ENCODE data around the gene METTL4.
A peak's percentile ranks its signal among the peaks of the same experiment; 100 is the strongest.
"Not testable (repeated sequence)": the region's sequence is repeated elsewhere in the genome, so short reads cannot be mapped to it uniquely, and the experiment has no call there.

METTL4 gene

GRCh38 chr18:2559249-2559648 is 12.1 kb downstream of the METTL4 start:
- no peak for DNase-seq

DNA sequence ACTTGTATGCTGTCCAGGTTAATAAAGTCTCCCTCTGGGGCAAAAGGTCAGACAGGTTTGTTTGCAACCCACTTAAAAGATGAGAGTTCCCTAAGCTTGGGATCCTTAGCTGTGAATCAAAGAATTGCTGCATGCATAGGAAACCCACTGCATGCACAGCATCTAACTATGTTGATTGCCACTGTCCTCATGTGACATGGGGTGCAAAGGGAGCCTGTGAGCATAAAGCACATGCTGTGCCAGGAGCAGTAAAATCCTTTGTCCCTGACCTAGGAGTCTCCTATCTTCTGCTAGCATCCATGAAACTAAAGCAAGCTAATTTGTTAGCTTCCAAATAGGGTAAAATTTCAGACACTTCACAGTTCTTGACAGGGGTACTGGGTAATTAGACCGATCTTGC is 13.8 kb downstream of the METTL4 start:
- no peak for DNase-seq

GRCh38 chr18:2555895-2556294 is 15.4 kb downstream of the METTL4 start:
- no peak for DNase-seq

- no peak for DNase-seq
Observed at GRCh38 chr18:2554696-2555095, 16.6 kb downstream of the METTL4 start.

- no peak for DNase-seq
Observed at GRCh38 chr18:2551425-2551824, 19.9 kb downstream of the METTL4 start.

DNA sequence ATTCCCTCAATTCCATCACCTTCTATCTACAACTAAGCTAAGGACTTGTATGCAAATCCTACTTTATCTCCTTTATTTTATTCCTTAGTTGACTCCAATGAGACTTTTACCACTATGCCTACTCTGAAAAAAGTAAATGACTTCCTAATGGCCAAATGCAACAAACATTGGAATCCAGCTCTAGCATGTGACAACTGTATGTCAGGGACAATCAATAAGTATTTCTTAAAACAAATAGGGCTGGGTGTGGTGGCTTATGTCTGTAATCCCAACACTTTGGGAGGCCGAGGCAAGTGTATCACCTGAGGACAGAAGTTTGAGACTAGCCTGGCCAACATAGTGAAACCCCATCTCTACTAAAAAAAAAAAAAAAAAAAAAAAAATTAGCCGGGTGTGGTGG is 21.8 kb downstream of the METTL4 start:
- no peak for DNase-seq

DNA sequence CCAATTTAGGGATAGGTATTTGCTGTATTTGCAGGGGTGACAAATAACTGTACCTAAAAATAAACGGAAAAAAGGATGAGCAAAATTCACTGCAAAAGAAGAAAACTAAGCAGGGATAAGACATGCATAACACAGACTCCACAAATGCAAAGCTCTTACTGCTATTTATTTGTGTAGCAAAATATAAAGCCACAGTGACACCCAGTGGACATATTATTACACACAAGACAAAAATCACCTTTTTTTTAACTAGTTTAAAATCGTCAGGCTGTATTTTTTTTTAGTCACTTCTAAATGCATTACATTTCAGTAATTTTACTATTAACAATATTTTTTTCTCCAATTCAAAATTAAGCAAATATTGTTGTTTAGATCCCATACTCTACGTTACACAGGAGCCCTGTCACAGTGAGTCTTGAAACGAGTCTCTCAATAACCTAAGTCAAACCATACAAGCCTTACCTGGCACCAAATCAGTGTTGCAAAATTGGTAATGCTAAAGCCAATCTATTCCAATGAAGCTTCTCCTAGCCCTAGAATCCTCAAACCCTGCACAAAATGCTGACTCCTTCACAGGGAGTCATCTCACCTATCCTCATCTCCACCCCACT is 23.7 kb downstream of the METTL4 start:
- DNase-seq: peak; percentile 68

GRCh38 chr18:2545155-2545554 is 26.1 kb downstream of the METTL4 start:
- no peak for DNase-seq

DNA sequence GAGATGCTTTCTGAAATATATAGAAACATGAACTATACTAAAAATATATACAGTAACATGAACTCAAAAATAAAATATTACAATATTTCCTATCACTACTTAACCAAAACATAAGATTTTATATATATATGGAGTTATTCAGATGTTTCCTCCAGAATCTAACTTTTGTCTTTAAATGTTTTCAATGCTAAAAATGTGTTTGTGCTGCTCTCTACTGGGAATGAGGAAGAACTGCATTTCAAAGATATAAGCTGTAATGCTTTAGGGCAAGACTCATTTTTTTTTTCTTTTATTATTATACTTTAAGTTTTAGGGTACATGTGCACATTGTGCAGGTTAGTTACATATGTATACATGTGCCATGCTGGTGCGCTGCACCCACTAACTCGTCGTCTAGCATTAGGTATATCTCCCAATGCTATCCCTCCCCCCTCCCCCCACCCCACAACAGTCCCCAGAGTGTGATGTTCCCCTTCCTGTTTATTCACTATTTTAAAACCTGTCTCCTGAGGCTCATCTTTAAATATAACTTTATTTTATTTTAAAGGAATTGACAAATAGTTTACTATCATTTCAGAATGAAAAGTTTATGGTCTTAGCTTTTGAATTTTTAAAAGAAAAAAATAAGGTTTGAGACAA is 29.3 kb downstream of the METTL4 start:
- peak; percentile 16 for DNase-seq

DNA sequence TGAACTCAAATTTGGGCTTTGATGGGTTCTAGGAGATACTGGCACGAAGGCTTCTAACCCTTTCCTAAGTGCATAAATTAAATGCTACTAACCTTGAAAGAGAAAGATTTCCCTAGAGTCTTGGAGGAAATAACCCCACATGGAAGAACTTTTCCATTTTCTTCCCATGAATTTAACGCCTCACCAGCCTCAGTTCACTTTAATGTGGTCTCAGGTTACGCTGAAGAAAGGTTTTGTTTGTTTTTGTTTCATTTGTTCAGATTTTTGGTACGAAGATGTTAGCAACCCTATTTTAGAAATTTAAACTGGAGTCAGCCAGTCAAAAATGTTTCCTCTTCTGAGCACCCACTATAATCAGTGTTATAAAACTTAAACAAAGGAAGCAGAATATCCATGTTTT is 30.7 kb downstream of the METTL4 start:
- no peak for DNase-seq

DNA sequence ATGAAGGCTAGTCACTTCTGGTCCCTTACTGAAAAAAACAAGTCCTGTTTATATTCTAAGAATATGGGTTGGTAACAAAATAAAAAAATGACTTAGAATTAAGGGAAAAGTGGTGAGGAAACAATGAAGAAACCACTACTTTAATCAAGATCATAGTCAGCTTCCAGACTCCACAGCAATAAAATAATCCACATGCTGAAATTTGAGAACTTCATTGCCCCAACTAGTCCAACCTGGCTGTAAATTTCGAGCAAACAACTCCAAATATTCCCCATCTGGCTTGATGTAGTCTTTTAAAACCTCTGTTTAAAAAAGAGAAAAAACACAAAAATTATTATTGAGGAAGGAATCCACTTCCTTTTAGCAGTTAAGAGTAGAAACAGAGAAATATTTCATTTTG is 32.5 kb downstream of the METTL4 start:
- DNase-seq: no peak

DNA sequence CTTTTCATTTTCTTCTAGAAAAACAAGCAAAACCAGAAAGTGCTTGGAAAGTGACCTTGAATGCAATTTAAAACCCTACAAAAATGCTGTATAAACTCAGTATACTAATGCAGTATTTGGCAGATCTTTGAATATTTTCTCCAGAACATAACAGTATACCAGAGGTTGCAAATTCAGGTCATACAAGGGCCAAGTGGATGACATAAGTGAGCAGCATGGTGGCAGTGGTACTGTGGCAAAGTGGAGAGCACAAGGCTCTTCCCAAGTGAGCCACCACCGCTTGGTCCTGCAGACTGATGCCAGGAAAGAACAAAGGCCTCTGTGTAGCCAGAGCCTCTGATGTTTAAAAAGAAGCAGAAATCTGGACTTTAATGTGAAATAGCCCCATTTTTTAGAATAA is 33.1 kb downstream of the METTL4 start:
- DNase-seq: no peak

DNA sequence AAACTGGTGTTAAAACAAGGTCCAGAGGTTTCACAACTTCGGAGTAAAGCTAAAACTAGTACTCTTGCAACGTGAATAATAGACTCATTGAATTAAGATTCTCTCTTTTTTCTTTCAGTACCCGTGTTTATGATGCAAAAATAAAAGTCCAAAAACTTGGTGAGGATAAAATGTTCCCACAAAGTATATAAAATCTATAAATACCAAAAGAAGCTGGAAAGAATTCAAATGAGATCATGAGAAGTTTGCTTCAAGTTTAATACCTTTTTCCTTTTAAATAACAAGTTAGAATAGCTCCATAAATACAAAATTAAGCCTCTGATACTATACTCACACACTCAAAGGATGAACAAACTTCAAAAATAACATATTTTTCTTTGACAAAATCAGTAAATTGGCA is 34.0 kb downstream of the METTL4 start:
- no peak for DNase-seq

DNA sequence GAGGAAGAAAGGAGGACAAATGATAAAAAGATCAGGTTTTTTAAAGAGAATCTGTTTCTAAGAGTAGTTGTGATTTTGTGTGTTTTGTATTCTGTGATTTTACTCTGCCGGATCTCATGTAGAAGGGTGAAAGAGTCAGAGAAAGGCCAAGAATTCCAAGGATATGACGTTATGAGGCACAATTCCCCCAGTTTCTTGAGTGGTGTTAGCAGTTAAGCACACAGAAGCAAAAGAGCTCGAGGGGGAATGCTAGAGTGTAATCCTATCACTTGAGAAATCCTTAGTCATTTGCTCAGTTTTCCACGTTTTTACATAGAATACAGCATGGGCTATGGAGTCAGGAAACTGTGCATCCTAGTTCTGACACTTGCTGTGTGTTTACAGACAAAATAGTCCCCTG is 34.8 kb downstream of the METTL4 start:
- DNase-seq: no peak

DNA sequence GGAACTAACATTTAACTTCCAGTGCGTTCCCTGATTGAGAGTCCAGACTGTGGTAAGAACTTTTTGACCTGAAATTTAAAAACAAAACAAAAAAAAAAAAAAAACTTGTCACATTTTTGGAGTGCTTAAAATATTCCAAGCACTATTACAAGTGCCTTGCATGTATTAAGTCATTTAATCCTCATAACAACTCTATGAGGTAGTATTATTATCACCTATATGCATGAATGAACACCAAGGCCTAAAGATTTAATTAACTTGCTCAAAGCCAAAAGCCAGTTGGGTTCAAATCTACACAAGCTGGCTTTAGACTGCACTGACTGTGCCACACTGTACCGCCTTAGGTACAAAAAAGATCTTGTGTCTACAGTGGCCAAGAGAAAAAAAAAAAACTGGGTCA is 35.2 kb downstream of the METTL4 start:
- no peak for DNase-seq

- DNase-seq: no peak
Observed at GRCh38 chr18:2535419-2535910, 35.8 kb downstream of the METTL4 start.

DNA sequence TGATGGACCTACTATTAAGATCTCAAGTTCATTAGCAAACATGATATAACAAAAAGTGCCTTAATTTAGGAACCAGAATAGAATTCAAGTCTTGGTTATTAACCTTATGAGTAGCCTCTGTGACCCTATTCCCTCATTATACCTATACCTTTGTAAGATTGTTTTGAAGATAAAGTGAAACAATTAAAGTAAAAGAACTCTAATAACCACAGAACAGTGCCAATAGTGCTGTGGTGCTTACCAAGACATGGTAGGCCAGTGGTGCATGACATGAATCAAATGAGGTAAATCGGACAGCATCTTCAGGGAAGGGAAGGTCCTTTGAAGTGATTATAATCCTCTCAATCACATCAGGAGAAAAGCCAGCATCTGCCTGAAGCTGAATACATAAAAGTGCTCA is 36.4 kb downstream of the METTL4 start:
- no peak for DNase-seq

DNA sequence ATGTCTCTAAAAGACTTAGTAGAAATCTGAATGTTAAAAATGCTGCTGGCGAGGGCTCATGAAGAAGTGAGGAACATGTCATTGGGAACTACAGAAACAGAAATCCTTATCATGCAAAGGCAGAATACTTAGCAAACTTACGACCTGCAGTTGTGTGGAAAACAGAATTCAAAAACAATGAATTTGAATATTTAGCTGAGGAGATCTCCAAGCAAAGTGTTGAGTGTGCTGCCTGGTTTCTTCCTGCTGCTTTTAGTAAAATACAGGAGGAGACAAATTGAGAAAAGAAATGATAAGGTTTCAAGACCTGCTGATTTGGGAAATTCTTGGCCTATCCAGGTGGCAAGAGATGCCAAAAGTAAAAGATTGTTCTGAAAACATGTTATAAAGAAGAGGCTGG is 38.5 kb downstream of the METTL4 start:
- DNase-seq: no peak

DNA sequence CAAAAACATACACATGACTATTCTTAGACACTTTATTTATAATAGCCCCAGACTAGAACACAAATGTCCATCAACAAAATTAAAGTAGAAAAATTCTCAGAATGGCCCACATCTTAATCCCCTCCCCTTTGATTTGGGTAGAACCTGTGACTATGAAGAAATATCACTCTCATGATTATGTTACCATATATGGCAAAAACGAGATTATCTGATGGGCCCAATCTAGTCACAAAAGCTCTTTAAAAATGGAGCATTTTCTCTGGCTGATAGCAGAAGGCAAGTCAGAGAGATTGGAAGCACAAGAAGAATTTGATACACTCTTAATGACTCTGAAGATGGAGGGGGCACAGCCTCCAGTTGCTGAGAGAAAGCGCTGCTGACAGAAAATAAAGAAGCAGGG is 39.6 kb downstream of the METTL4 start:
- DNase-seq: no peak

DNA sequence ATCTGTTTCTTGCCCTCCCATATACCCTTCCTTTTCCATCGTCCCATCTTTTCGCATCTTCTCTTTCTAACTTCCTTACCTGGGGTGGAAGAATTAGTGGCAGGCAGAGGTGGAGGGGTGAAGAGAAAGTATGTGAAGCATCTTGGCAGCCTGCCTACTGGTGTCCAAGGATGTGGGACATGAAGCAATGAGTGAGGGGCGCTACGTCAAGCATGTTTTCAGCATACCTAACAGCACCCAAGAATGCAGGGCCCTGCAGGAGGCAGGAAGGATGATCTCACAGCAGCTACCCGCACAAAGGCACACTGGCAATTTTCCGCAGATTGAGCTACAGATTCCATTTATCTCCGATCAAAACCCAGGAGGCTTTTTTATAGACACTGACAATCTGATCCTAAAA is 42.2 kb downstream of the METTL4 start:
- DNase-seq: no peak

GRCh38 chr18:2526329-2526728 is 45.0 kb downstream of the METTL4 start:
- no peak for DNase-seq

DNA sequence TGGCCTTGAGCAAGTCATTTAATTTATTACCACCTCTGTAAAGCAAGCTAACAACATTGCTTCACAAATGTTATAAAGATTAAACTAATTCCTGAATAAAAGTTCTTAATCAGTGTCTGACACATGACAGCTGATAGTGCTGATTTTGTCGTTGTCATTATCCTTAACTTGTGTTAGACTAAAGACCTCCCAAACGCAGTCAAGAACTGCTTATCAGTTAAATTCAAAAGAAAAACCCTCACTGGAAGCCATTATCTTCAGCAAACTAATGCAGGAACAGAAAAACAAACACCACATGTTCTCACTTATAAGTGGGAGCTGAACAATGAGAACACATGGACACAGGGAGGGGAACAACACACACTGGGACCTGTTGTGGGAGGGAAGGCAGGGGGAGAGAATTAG is 46.5 kb downstream of the METTL4 start:
- DNase-seq: not testable (repeated sequence)

- DNase-seq: no peak
Observed at GRCh38 chr18:2522112-2522511, 49.2 kb downstream of the METTL4 start.

DNA sequence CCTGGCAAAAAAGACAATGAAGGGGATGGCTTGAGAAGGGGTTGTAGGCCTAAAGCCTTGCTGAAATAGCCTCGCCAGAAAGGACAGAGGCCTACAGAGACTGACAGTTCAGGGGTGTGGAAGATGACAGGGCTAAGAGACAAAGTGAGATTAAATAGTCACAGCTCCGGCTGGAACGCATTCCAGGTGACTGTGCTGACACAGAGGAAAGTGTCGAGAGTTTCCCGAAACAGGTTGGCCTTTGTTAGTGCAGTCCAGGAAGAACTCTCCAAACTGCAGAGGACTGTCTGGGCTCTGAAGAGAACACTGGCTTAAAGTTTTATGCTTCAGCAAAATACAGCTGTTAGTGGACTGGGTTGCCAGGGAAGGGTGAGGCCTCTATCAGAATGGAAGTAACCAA is 52.8 kb downstream of the METTL4 start:
- no peak for DNase-seq
